KOPT-K1 (cell line): ENCODE data around the gene MYL10.

ENCODE experiments used
- H3K27ac ChIP-seq: fragments of 200-600 bp; sonication (generic); 2 replicates; pipeline ENCODE4 v1.5.1; 2016; ENCODE audit warnings: antibody characterized with exemption, mild to moderate bottlenecking, low read depth, low read length; ENCODE audit not compliant: poor library complexity, severe bottlenecking
- H3K36me3 ChIP-seq: fragments of 200-600 bp; sonication (generic); 2 replicates; pipeline ENCODE4 v1.5.1; 2017; ENCODE audit warnings: antibody characterized with exemption, mild to moderate bottlenecking, low read length, moderate library complexity; ENCODE audit not compliant: insufficient read depth
- H3K9me3 ChIP-seq: fragments of 200-600 bp; sonication (generic); 2 replicates; pipeline ENCODE4 v1.5.1; 2017; ENCODE audit warnings: antibody characterized with exemption, low read length, mild to moderate bottlenecking; ENCODE audit not compliant: insufficient read depth, poor library complexity, severe bottlenecking

MYL10 gene

DNA sequence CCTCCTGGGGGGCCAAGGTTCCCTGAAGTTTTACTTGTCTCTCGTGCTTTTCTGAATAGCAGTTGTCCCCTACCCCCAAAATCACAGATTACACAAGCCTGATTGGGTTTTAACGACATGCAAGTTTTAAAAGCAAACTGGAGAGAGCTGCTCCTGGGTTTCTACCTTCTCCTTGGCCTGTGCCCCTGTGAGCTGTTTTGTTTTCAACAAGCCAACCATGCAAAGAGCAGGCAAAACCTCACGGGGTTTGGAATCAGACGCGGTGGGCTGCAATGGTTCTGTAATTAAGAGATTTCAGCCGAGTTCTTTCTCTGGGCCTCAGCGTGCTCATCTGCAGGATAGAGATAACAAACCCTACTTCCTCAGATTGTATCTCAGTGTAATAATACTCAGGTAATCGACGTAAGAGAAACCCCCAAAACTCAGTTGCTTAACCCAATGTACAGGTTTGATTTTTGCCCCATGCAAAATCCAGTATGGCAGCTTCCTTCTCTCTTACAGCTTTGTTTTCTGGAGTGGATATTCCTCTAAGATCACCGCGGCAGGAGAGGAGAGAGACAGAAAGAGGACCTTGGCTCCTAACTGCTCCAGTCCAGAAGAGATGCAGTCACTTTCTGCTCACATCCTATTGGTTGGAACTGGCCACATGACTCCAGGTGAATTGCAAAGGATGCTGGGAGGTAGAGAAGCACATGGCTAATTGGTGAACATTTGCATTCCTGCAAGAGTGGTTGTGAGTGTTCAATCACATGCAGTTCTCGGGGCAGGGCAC, 42.0 kb downstream of the MYL10 start:
- peak overlapping the region; percentile 64 for H3K27ac ChIP-seq
- H3K9me3 ChIP-seq = peaks cover 5% of the 10 kb centered on the region
- no peaks in the 10 kb centered on the region for H3K36me3 ChIP-seq

DNA sequence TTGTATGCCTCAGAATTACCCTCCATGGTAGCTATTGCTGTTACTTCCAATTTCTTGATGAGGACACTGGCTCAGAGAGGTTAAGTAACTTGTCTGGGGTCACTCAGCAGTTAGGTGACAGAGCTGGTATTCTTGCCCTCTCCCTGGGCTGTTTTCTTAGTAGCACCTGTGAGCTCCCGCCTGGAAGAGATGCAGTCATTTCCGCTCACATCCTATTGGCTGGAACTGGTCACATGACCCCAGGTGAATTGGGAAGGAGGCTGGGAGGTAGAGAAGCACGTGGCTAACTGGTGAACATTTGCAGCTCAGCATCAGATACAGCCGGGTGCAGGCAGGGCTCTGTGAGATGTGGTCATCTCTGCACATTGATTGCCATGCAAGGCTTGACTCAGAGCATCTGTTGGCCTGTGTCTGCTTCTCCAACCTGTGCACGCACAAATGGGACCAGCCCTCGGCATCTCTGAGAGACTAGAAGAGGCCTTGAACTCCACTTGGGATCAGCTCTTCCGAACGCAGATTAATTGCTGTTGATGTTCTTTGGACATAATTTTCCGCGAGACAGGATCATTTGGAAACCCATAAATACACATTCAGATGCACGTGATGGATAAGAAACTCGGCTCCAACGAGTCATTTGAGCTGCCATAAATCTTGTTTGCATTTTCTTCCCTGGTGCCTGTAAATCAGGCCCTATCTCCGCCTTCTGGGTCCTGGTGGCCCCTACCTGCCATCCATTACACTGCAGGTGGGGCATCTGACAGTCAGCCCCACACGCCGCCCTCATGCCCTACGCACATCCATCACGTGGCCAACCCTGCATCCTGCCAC, 42.8 kb downstream of the MYL10 start:
- Histone ChIP-seq H3K36me3 (no peaks in the 10 kb centered on the region), H3K27ac (peak overlapping the region; percentile 64), H3K9me3 (peaks cover 5% of the 10 kb centered on the region)

DNA sequence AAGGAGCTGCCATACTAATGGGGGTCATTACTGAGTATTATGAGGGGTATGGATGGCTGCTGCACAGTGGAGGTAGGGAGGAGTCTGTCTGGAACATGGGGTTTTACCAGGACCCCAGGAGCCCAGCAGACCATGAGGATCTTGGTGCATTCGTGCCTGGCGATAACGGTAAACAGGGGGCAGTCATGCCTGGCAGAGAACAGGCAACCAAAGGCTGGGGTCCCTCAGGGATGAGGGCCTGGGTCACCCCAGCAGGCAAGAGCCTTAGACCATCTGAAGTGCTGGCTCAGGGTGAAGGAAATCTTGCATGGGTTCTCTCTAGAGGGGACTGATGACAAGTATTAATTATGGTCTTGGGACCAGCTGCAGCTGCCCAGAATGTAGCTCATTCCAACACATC, 46.1 kb downstream of the MYL10 start:
- Histone ChIP-seq H3K9me3 (peaks cover 5% of the 10 kb centered on the region), H3K27ac (no peak overlapping the region), H3K36me3 (no peaks in the 10 kb centered on the region)

DNA sequence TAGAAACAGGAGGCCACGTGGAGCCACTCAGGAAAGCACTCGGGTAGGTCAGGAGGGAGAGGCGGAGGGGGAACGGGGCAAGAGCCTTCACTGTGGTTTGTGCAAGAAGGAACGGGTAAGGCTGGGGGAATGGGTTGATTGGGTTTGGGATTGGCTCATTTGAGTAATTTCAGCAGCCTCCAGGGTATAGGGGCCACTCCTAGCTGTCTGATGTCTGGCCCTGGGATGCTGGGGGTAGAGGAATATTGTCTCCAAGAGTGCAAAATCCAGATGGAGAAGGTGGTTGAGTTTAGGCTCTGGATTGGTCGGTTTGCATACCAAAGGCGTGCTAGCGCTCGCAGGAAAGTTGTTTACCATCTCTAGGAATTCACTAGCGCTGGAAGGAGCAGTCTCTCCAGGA, 47.2 kb downstream of the MYL10 start:
- H3K9me3 ChIP-seq = peaks cover 5% of the 10 kb centered on the region
- no peaks in the 10 kb centered on the region for H3K36me3 ChIP-seq
- H3K27ac ChIP-seq = no peak overlapping the region

DNA sequence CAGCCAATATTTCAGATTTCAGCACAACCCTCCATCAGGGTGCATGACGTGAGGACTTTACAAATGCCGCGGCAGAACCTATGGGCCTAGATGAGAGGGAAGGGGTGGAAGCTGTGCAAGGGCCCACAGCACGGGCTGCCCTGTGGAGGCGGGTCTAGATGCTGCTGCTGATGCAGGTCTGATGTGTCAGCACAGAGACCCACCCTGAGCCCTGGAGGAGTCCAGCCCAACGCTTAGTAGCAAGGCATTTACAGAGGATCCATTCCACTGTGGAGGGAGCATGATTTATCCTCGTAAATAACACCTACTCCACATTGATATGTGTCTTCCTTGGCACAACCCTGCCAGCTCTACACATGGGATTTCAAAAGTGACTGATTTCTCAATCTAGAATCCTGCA, 48.5 kb downstream of the MYL10 start:
- H3K9me3 ChIP-seq = peaks cover 5% of the 10 kb centered on the region
- no peak overlapping the region for H3K27ac ChIP-seq
- H3K36me3 ChIP-seq = no peaks in the 10 kb centered on the region

DNA sequence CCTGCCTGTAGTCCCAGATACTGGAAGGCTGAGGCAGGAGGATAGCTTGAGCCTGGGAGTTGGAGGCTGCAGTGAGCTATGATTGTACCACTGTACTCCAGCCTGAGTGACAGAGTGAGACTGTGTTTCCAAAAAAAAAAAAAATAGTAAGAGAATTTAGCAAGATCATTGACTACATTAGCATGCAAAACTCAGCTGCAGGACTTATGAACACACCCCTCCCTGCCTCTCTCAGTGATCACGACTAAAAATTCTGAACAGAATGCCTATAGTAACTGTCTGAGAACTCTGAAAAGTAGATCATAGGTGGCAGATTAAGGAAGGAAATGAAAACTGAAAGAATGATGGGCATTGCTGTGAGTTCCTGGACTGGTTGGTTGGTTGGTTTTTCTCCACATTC, 50.5 kb downstream of the MYL10 start:
- peaks cover 10% of the 10 kb centered on the region for H3K9me3 ChIP-seq
- no peaks in the 10 kb centered on the region for H3K36me3 ChIP-seq
- no peak overlapping the region for H3K27ac ChIP-seq

DNA sequence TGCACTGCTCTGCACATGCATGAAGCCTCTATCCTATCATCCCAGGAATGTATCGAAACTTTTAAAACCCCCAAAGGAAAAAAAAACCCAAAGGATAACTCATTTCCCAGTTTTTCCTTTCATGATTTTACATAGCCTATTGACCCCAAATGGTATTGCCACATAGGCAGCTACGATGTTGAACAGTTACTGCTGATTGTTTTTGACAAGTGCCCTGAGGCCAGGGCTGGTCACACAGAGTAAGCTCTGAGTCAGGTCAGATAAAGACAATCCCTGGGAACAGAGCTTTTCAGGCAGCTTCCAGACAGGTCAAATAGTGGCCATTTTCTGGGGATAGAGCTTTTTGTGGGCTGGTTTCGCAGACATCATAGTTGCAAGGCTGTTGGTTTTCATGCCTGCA, 52.1 kb downstream of the MYL10 start:
- H3K27ac ChIP-seq = no peak overlapping the region
- H3K9me3 ChIP-seq = peaks cover 21% of the 10 kb centered on the region

DNA sequence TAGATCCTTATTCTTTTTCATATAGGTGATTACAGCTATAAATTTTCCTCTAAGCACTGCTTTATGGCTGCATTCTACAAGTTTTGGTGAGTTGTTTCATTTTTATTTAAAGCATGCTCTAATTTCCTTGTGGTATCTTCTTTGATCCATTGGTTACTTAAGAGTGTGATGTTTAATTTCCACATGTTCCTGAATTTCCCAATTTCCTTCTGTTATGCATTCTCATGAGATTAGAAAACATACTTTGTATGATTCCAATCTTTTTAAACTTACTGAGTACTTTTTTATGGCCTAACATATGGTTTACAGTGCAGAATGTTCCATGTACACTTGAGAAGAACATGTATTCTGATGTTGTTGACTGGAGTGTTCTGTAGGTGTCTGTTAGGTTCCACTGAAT, 53.4 kb downstream of the MYL10 start:
- no peak overlapping the region for H3K27ac ChIP-seq
- H3K36me3 ChIP-seq = no peaks in the 10 kb centered on the region
- peaks cover 32% of the 10 kb centered on the region for H3K9me3 ChIP-seq

More for the DNA sequence above, 52.1 kb downstream of the MYL10 start:
- no peaks in the 10 kb centered on the region for H3K36me3 ChIP-seq

DNA sequence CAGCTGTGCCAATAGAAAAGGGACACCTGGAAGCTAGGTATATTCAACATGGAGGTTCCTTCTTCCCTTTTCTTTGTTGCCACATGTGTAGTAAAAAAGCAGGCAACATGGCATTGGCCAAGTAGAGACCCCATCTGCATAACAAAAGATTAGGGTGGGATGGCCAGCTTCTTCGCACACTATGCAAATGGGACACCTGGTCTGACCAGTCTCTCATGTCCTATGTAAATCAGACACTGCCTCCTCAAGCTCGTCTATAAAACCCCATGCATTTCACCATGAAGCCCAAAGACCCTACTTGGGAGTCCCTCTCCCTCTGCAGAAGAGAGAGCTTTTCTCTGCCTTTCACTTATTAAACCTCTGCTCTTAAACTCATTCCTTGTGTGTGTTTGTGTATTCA, 53.9 kb downstream of the MYL10 start:
- H3K27ac ChIP-seq = no peak overlapping the region
- H3K36me3 ChIP-seq = no peaks in the 10 kb centered on the region
- H3K9me3 ChIP-seq = peaks cover 36% of the 10 kb centered on the region

DNA sequence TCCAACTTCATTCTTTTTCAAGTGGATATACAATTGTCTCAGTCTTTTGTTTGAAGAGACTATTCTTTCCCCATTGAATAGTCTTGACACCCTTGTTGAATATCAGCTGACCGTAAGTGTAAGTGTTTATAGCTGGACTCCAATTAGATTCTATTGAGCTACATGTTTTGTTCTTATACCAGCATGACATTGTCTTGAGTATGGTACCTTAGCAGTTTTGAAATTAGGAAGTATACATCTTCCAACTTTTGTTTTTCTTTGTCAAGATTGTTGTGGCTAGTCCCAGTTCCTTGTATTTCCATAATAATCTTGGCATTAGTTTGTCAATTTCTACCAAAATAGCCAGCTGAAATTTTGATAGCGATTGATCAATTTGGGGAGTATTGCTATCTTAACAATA, 56.9 kb downstream of the MYL10 start:
- no peaks in the 10 kb centered on the region for H3K36me3 ChIP-seq
- no peak overlapping the region for H3K27ac ChIP-seq
- peaks cover 45% of the 10 kb centered on the region for H3K9me3 ChIP-seq

DNA sequence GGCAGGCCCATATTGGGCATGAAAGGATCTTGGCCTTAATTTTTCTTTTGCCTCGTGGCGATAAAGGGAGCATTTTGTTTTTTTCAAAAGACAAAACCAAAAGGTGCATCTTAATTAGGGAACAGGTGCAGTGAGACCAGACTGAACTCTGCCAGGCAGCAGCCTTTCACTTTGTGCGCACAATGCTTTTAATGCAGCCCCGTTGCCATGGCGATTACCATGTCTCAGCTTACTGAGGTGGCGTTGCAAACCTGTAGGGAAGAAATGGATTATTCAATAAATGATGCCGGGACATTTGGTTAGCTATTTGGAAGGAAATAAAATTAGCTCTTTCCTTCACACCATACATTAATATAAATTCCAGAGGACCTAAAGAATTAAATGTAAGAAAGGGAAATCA, 61.9 kb downstream of the MYL10 start:
- Histone ChIP-seq H3K27ac (peak overlapping the region; percentile 33), H3K9me3 (peaks cover 26% of the 10 kb centered on the region), H3K36me3 (no peaks in the 10 kb centered on the region)

DNA sequence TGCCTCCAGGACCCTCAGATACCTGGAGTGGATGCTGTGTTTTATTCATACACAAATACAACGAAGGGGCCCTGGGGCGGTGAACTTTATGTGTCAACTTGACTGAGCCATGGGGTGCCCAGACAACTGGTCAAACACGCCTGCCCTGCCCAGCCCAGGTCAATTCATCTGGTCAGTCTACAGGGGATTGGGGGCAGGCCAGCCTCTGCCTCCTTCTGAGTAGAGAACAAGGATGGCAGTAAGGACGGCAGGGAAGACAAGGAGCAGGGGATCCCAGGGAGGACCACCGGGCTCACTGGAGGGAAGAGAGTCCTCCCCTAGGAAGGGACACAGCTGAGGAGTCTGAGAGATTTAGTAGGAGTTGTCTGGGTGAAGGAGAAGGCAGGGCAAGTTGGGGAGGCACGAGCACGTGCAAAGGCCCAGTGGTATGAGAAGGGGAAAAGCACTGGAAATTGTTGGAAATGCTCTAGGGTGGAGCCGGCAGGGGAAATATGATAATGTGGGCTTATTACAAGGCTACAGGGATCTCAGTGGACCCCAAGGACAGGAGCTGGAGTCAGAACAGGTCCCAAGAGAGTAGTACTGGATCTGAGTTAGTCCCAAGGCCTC, 63.4 kb downstream of the MYL10 start:
- Histone ChIP-seq H3K36me3 (no peaks in the 10 kb centered on the region), H3K9me3 (peaks cover 13% of the 10 kb centered on the region), H3K27ac (no peak overlapping the region)

DNA sequence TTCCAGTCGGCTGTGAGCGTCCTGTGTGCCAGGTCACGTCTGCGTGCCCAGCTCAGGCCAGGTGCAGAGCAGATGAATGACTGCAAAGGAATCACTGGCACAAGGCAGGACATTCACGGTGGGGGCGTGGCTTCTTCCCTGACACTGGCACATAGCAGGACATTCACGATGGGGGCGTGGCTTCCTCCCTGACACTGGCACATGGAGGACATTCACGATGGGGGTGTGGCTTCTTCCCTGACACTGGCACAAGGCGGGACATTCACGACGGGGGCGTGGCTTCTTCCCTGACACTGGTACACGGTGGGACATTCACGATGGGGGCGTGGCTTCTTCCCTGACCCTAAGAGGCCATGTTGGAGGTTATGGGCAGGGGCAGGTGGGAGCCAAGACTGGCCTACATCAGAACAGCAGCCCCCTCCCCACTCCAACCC, 64.3 kb downstream of the MYL10 start:
- peaks cover 7% of the 10 kb centered on the region for H3K9me3 ChIP-seq
- H3K36me3 ChIP-seq = no peaks in the 10 kb centered on the region
- H3K27ac ChIP-seq = no peak overlapping the region

DNA sequence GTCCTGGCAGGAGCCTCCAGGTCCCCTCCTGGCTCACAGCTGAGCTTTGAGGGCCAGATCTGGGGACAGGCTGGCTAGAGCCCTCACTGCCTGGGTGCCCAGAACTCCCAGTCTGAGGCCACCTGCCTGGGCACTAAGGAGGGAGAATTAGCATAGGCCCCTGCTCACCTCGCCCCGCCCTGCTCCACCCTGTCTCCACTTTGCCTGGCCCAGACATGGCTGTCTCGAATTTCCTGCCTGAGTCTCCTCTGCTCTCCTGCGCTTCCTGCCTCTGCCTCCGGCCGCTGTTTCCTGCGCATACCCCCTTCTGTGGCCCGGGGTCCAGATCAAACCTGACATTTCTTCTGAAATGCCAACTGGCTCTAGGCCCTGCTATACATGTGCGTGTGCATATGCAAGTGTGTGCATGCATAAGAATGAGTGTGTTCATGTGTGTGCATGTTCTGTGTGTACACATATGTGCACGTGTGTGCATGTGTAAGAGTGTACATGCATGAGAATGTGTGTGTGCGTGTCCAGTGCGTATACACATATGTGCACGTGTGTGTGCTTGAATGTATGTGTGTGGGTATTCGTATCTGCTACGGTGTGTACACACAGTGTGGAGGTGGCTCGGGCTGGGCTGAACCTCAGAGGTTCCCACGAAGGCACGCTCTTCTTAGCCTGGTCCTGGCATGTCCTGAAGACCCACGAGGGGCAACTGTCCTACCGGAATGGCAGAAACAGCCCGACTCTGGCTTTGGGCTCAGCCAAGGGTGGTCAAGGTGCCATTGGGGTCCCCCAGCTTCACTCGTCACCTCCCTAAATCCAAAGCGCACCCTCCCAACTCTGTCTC, 64.9 kb downstream of the MYL10 start:
- Histone ChIP-seq H3K36me3 (no peaks in the 10 kb centered on the region), H3K27ac (no peak overlapping the region), H3K9me3 (peaks cover 5% of the 10 kb centered on the region)
